ENCODE data around the gene SAMMSON. TPM values are rescaled to one million over a fixed set of nuclear protein-coding genes. Genes with fewer than 3 reads are reported as not detected.

Gene SAMMSON
- polyA plus RNA-seq, 1 experiment: not detected

DNA sequence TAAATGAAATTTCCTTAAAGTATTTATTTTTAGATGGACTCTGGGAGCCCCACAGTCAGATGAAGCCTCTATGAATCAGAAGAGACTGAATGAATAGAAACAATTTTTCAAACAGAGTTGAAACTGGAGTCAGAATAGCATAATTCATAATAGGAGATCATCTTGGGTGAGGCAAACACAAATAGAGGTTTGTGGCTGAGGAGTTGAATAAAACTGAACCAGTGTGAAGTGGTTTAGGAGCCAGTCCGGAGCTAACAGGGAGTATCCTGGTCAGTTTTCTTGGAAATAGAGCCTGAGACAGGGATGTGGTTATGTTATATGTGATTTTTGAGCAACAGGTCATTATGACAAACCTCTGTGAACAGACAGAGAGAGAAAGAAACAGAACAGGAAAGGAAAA lies 39.2 kb downstream of the SAMMSON start:
- TF ChIP-seq, protein P1, sequence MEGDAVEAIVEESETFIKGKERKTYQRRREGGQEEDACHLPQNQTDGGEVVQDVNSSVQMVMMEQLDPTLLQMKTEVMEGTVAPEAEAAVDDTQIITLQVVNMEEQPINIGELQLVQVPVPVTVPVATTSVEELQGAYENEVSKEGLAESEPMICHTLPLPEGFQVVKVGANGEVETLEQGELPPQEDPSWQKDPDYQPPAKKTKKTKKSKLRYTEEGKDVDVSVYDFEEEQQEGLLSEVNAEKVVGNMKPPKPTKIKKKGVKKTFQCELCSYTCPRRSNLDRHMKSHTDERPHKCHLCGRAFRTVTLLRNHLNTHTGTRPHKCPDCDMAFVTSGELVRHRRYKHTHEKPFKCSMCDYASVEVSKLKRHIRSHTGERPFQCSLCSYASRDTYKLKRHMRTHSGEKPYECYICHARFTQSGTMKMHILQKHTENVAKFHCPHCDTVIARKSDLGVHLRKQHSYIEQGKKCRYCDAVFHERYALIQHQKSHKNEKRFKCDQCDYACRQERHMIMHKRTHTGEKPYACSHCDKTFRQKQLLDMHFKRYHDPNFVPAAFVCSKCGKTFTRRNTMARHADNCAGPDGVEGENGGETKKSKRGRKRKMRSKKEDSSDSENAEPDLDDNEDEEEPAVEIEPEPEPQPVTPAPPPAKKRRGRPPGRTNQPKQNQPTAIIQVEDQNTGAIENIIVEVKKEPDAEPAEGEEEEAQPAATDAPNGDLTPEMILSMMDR (IDR thresholded peaks at IDR 0.05; ENCODE audit: insufficient read depth, low read depth, low read length): no peak
- no peak for DNase-seq (ENCODE audit: low read depth)
- H3K36me3 ChIP-seq (ENCODE audit: control insufficient read depth, insufficient read depth, low read length): no peaks in the 10 kb centered on the region
- no peak overlapping the region for H3K4me3 ChIP-seq (ENCODE audit: low read depth, low read length)
- POLR2A ChIA-PET: interaction anchor here (0.6 kb wide), 1 partner anchor 1646 kb away, joined by 4 read pairs; no protein-coding TSS in a partner anchor
- CTCF ChIA-PET: interaction anchor here (1.0 kb wide), 1 partner anchor 11 kb away, joined by 3 read pairs; no protein-coding TSS in a partner anchor
- H3K27me3 ChIP-seq (ENCODE audit: control insufficient read depth, insufficient read depth, low read length): no peaks in the 10 kb centered on the region

DNA sequence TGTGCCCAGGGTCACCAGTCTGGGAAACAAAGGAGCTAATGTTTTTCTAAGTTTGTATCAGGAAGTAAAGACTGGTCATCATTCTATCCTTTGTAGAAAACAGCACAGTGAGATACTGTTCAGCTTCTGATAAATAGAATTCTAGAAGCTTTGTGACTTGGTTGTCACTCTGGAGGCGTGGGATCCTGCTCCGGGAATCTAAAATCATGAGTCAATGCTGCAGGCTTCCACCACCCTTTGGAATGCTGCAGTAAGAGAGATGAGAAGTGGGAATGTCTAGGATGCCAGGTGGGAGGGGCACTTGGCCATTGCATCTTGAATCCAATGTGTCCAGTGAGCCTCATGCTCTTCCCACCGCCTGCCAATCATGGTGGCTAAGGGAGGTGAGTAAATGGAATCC lies 40.9 kb downstream of the SAMMSON start:
- TF ChIP-seq, protein P1 (IDR thresholded peaks at IDR 0.05; ENCODE audit: insufficient read depth, low read depth, low read length): no peak
- POLR2A ChIA-PET: no interaction called here
- no peak for DNase-seq (ENCODE audit: low read depth)
- Histone ChIP-seq H3K4me3 (ENCODE audit: low read depth, low read length) (no peak overlapping the region), H3K27me3 (ENCODE audit: control insufficient read depth, insufficient read depth, low read length) (no peaks in the 10 kb centered on the region), H3K36me3 (ENCODE audit: control insufficient read depth, insufficient read depth, low read length) (no peaks in the 10 kb centered on the region)
- CTCF ChIA-PET: no interaction called here

DNA sequence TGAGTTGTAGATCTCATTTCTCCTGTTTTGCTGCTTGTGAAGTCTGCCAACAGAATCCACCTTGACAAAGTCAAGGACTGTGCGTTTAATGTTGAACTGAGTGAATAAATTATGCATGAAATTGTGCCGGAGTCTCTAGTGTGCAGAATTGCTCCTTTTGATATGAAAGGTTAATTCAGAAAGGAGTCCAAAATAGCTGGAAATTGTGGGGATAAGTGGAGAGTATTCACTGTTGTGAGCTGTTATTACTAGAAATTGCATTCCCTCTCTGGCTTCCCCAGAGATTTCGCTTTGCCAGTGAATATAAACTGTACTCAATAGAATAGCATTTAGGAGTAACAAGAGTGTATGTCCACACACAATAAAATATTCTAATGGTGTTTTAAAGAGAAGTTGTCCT lies 43.1 kb downstream of the SAMMSON start:
- ChIA-PET CTCF (no interaction called here), POLR2A (no interaction called here)
- Histone ChIP-seq H3K36me3 (ENCODE audit: control insufficient read depth, insufficient read depth, low read length) (no peaks in the 10 kb centered on the region), H3K4me3 (ENCODE audit: low read depth, low read length) (no peak overlapping the region), H3K27me3 (ENCODE audit: control insufficient read depth, insufficient read depth, low read length) (no peaks in the 10 kb centered on the region)
- no peak for DNase-seq (ENCODE audit: low read depth)
- TF ChIP-seq, protein P1 (IDR thresholded peaks at IDR 0.05; ENCODE audit: insufficient read depth, low read depth, low read length): no peak

DNA sequence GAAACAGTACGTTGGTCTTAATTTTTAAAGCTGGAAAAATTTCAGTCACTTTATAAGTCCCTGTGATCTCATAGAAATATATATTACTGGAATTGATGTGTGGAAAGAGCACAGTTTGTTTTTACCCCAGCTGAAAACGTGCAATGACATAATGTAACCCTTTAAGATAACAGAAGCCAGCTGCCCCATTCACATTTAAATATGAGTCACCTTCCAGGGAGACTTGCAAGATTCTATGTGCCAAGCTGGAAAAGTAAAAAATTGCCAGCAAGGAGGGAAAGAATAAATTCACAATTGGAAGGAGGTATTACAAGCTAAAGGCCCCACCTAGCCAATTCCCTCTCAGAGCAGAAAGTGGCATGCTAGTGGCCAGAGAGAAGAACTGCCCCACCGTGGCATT lies 50.2 kb downstream of the SAMMSON start:
- ChIA-PET CTCF (interaction anchor here (1.0 to 2.2 kb wide), 2 partner anchors 10 to 14 kb away, joined by 3 to 5 read pairs; no protein-coding TSS in a partner anchor), POLR2A (no interaction called here)
- Histone ChIP-seq H3K36me3 (ENCODE audit: control insufficient read depth, insufficient read depth, low read length) (no peaks in the 10 kb centered on the region), H3K4me3 (ENCODE audit: low read depth, low read length) (no peak overlapping the region), H3K27me3 (ENCODE audit: control insufficient read depth, insufficient read depth, low read length) (no peaks in the 10 kb centered on the region)
- DNase-seq (ENCODE audit: low read depth): no peak
- TF ChIP-seq, protein P1 (IDR thresholded peaks at IDR 0.05; ENCODE audit: insufficient read depth, low read depth, low read length): no peak

DNA sequence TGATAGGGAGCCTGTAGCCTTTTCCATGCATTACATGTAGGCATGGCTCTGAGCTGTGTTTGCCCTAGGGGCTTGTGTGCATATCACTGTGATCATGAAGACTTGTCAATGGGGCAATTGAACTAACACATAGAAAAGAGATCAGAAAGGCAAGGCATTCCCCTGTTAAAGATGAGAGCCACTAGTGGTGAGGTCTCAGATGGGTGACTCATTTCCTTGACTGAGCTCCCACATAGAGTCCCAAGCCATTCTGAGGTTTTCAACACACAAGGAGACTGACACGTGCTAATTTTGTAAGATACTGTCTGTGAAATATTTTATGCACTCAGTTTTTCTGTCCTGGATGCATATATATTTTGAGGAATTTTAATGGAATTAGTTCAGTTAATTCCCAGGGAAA lies 53.8 kb downstream of the SAMMSON start:
- DNase-seq (ENCODE audit: low read depth): no peak
- ChIA-PET CTCF (interaction anchor here (1.7 kb wide), 1 partner anchor 10 kb away, joined by 5 read pairs; no protein-coding TSS in a partner anchor), POLR2A (no interaction called here)
- H3K36me3 ChIP-seq (ENCODE audit: control insufficient read depth, insufficient read depth, low read length): no peaks in the 10 kb centered on the region
- TF ChIP-seq, protein P1 (IDR thresholded peaks at IDR 0.05; ENCODE audit: insufficient read depth, low read depth, low read length): no peak
- H3K4me3 ChIP-seq (ENCODE audit: low read depth, low read length): no peak overlapping the region
- H3K27me3 ChIP-seq (ENCODE audit: control insufficient read depth, insufficient read depth, low read length): no peaks in the 10 kb centered on the region; the same call in 1 of the 2 replicates
